IMR-90 (cell line): ENCODE measurements around the gene KMT2E. TPM values are rescaled to one million over a fixed set of nuclear protein-coding genes. Genes with fewer than 3 reads are reported as not detected.

Experiments used
- ATAC-seq: fragments of 200-7000 bp; cut with Tn5 transposase; 2 replicates; pipeline ENCODE4 v1.9.1; 2020; ENCODE audit warnings: low read depth, mild to moderate bottlenecking, moderate library complexity
- BruUV-seq: library from RNA; stranded (reverse); fragments of 400-500 nt; replicated peaks from 2 replicates; lab custom pipeline; 2021; lab: Mats Ljungman, UMichigan
- CTCF ChIA-PET: fragments of 300-600 bp; formaldehyde crosslinking; extraction: SDS; loops from one replicate; lab custom pipeline; 2021; ENCODE audit warnings: antibody characterized with exemption; lab: Yijun Ruan, JAX
- POLR2A ChIA-PET: fragments of 300-600 bp; sonication (Branson Sonifier 250); formaldehyde crosslinking; loops from one replicate; lab custom pipeline; 2022; ENCODE audit warnings: antibody characterized with exemption; ENCODE audit not compliant: unreplicated experiment; lab: Charles Lee
- DNase-seq: peaks from one replicate; pipeline ENCODE4 v3.0.0; 2013
- H2AFZ ChIP-seq: replicated peaks from 2 replicates; pipeline ENCODE3; 2013; ENCODE audit warnings: low read length, mild to moderate bottlenecking; ENCODE audit not compliant: poor library complexity
- H2AK5ac ChIP-seq: 2 replicates; pipeline ENCODE4 v1.6.1; 2013; ENCODE audit warnings: low read depth, low read length, inconsistent platforms
- H2AK9ac ChIP-seq: replicated peaks from 2 replicates; pipeline ENCODE3; 2013; ENCODE audit warnings: mild to moderate bottlenecking, low read depth, low read length, moderate library complexity; ENCODE audit not compliant: poor library complexity
- H2BK120ac ChIP-seq: 2 replicates; pipeline ENCODE4 v1.6.1; 2013; ENCODE audit warnings: low read depth, low read length, inconsistent platforms
- H2BK15ac ChIP-seq: 3 replicates; pipeline ENCODE4 v1.6.1; 2013; ENCODE audit warnings: low read depth, low read length, inconsistent platforms
- H2BK20ac ChIP-seq: 2 replicates; pipeline ENCODE4 v1.6.1; 2013; ENCODE audit warnings: low read depth, mild to moderate bottlenecking, inconsistent platforms, low read length, moderate library complexity
- H2BK5ac ChIP-seq: 2 replicates; pipeline ENCODE4 v1.6.1; 2013; ENCODE audit warnings: mild to moderate bottlenecking, low read depth, low read length, inconsistent platforms; ENCODE audit not compliant: poor library complexity, severe bottlenecking
- H3K14ac ChIP-seq: replicated peaks from 2 replicates; pipeline ENCODE4 v1.6.1; 2013; ENCODE audit warnings: low read depth, low read length, inconsistent platforms
- H3K18ac ChIP-seq: 2 replicates; pipeline ENCODE4 v1.6.1; 2013; ENCODE audit warnings: low read depth, low read length, control low read depth
- H3K23ac ChIP-seq: 2 replicates; pipeline ENCODE4 v1.6.1; 2013; ENCODE audit warnings: low read depth, low read length, inconsistent platforms
- H3K27ac ChIP-seq: 2 replicates; pipeline ENCODE4 v1.5.1; 2013; ENCODE audit warnings: mild to moderate bottlenecking, control low read depth, low read length; ENCODE audit not compliant: insufficient read depth
- H3K27me3 ChIP-seq: 2 replicates; pipeline ENCODE4 v1.6.1; 2013; ENCODE audit warnings: low read length; ENCODE audit not compliant: control insufficient read depth, insufficient read depth
- H3K36me3 ChIP-seq: 2 replicates; pipeline ENCODE4 v1.6.1; 2013; ENCODE audit warnings: low read length, mixed read lengths; ENCODE audit not compliant: control insufficient read depth, insufficient read depth
- H3K4ac ChIP-seq: 2 replicates; pipeline ENCODE4 v1.6.1; 2013; ENCODE audit warnings: low read depth, low read length, inconsistent platforms
- H3K4me1 ChIP-seq: 2 replicates; pipeline ENCODE4 v1.6.1; 2013; ENCODE audit warnings: low read length, mixed read lengths; ENCODE audit not compliant: control insufficient read depth, insufficient read depth
- H3K4me2 ChIP-seq: 2 replicates; pipeline ENCODE4 v1.6.1; 2013; ENCODE audit warnings: low read depth, mild to moderate bottlenecking, control low read depth, low read length, moderate library complexity
- H3K4me3 ChIP-seq: 2 replicates; pipeline ENCODE4 v1.5.1; 2013; ENCODE audit warnings: low read depth, mild to moderate bottlenecking, control low read depth, low read length, moderate library complexity; ENCODE audit not compliant: insufficient read depth
- H3K56ac ChIP-seq: 2 replicates; pipeline ENCODE4 v1.6.1; 2013; ENCODE audit warnings: low read length, inconsistent platforms; ENCODE audit not compliant: insufficient read depth; ENCODE audit errors: extremely low read depth
- H3K79me1 ChIP-seq, 2 experiments: 2 replicates each; pipeline ENCODE4 v1.6.1; 2013; ENCODE audit warnings: low read length in 2 of 2, inconsistent platforms in 1 of 2, low read depth in 1 of 2
- H3K9ac ChIP-seq: 2 replicates; pipeline ENCODE4 v1.6.1; 2013; ENCODE audit warnings: low read depth, low read length, control low read depth
- H3K9me1 ChIP-seq: 2 replicates; pipeline ENCODE4 v1.6.1; 2013; ENCODE audit warnings: low read length, inconsistent platforms; ENCODE audit not compliant: insufficient read depth
- H3K9me3 ChIP-seq: 2 replicates; pipeline ENCODE4 v1.6.1; 2013; ENCODE audit warnings: low read length; ENCODE audit not compliant: control insufficient read depth, insufficient read depth
- H4K20me1 ChIP-seq: 2 replicates; pipeline ENCODE4 v1.6.1; 2013; ENCODE audit warnings: low read length, inconsistent platforms; ENCODE audit not compliant: insufficient read depth
- H4K5ac ChIP-seq: 2 replicates; pipeline ENCODE4 v1.6.1; 2013; ENCODE audit warnings: mild to moderate bottlenecking, low read depth, low read length, control low read depth
- H4K8ac ChIP-seq, 2 experiments: 2 replicates each; pipeline ENCODE4 v1.6.1; 2013; ENCODE audit warnings: low read depth in 2 of 2, low read length in 2 of 2, control low read depth in 1 of 2, inconsistent platforms in 1 of 2
- H4K91ac ChIP-seq: 2 replicates; pipeline ENCODE4 v1.6.1; 2013; ENCODE audit warnings: low read depth, low read length, inconsistent platforms; ENCODE audit not compliant: insufficient read depth
- BHLHE40 ChIP-seq: fragments of 150-350 bp; IDR thresholded peaks from 2 replicates; pipeline ENCODE4 v1.6.1; 2016; ENCODE audit warnings: mild to moderate bottlenecking, low read depth, low read length
- CEBPB ChIP-seq: IDR thresholded peaks from 2 replicates; pipeline ENCODE4 v1.6.1; 2012; ENCODE audit warnings: low read depth, low read length, improper control_type of control experiment
- CHD1 ChIP-seq: IDR thresholded peaks from 2 replicates; pipeline ENCODE4 v1.6.1; 2012; ENCODE audit warnings: low read depth, low read length, improper control_type of control experiment
- ELK1 ChIP-seq: fragments of 150-350 bp; IDR thresholded peaks from 2 replicates; pipeline ENCODE4 v1.6.1; 2016; ENCODE audit warnings: low read depth, mild to moderate bottlenecking, low read length, moderate library complexity, borderline replicate concordance
- FOS ChIP-seq: fragments of 150-350 bp; IDR thresholded peaks from 2 replicates; pipeline ENCODE4 v1.6.1; 2016; ENCODE audit warnings: low read depth, low read length
- MAFK ChIP-seq: IDR thresholded peaks from 2 replicates; pipeline ENCODE4 v1.6.1; 2012; ENCODE audit warnings: low read depth, low read length, improper control_type of control experiment
- MAZ ChIP-seq: IDR thresholded peaks from 2 replicates; pipeline ENCODE4 v1.6.1; 2012; ENCODE audit warnings: low read depth, mild to moderate bottlenecking, low read length, improper control_type of control experiment, moderate library complexity, borderline replicate concordance
- MXI1 ChIP-seq: IDR thresholded peaks from 2 replicates; pipeline ENCODE4 v1.6.1; 2012; ENCODE audit warnings: low read depth, mild to moderate bottlenecking, low read length, moderate library complexity, borderline replicate concordance
- NFE2L2 ChIP-seq: fragments of 150-350 bp; IDR thresholded peaks from 2 replicates; pipeline ENCODE4 v1.6.1; 2016; ENCODE audit warnings: low read depth, mild to moderate bottlenecking, low read length
- POLR2A ChIP-seq: IDR thresholded peaks from 2 replicates; pipeline ENCODE4 v1.6.1; 2012; ENCODE audit warnings: mild to moderate bottlenecking, low read depth, low read length
- RAD21 ChIP-seq: IDR thresholded peaks from 2 replicates; pipeline ENCODE4 v1.6.1; 2012; ENCODE audit warnings: low read length, improper control_type of control experiment
- RCOR1 ChIP-seq: IDR thresholded peaks from 2 replicates; pipeline ENCODE4 v1.6.1; 2012; ENCODE audit warnings: mild to moderate bottlenecking, low read length, improper control_type of control experiment; ENCODE audit not compliant: insufficient replicate concordance
- RFX5 ChIP-seq: IDR thresholded peaks from 2 replicates; pipeline ENCODE4 v1.8.0; 2012; ENCODE audit warnings: low read depth, mild to moderate bottlenecking, low read length, moderate library complexity
- SMC3 ChIP-seq: fragments of 150-350 bp; IDR thresholded peaks from 2 replicates; pipeline ENCODE4 v1.6.1; 2016; ENCODE audit warnings: low read depth, mild to moderate bottlenecking, antibody characterized with exemption, low read length, moderate library complexity
- WGBS, 2 experiments: methylation state at CpG; one replicate each; pipeline versions ENCODE4 v1.1.5 to v1.1.7; 2013; ENCODE audit warnings: missing lambda C conversion rate in 2 of 2; ENCODE audit not compliant: insufficient read length in 1 of 2; ENCODE audit errors: extremely low coverage in 2 of 2; 5-methylcytosine and 5-hydroxymethylcytosine counted together
- dilution Hi-C: fragments of 300-500 bp; cut with HindIII; formaldehyde crosslinking; loops from one replicate; pipeline ENCODE4 v1.14.3; 2018; ENCODE audit warnings: low sequenced_read_pairs; ENCODE audit not compliant: unreplicated experiment
- in situ Hi-C: fragments of 300-500 bp; cut with MboI; formaldehyde crosslinking; loops from 3 replicates; pipeline ENCODE4 v1.14.3; 2019; ENCODE audit warnings: low sequenced_read_pairs, inconsistent platforms, mixed read lengths
- intact Hi-C: fragments of 100-400 bp; cut with micrococcal nuclease; formaldehyde crosslinking; loops from 2 replicates; pipeline ENCODE4 v1.10.0; 2022
- polyA plus RNA-seq, 3 experiments: library from polyadenylated mRNA; depleted of rRNA; stranded (reverse); fragments of >200 nt; gene quantifications; 2 replicates each; pipeline ENCODE4 v1.2.3, GENCODE V29; 2012; ENCODE audit warnings: low replicate concordance in 1 of 3
- total RNA-seq: library from RNA; depleted of rRNA; stranded (reverse); fragments of >200 nt; gene quantifications from 2 replicates; pipeline ENCODE4 v1.2.3, GENCODE V29; 2012
- TF ChIP-seq, protein P1 (sequence below): fragments of 150-350 bp; IDR thresholded peaks from 2 replicates; pipeline ENCODE4 v1.6.1; 2017; ENCODE audit warnings: mild to moderate bottlenecking, antibody characterized with exemption, low read length, low read depth
- TF ChIP-seq, protein P2 (sequence below): conservative IDR thresholded peaks from 2 replicates; pipeline ENCODE4 v1.5.1; 2012; ENCODE audit warnings: mild to moderate bottlenecking, low read depth, low read length, improper control_type of control experiment

Gene KMT2E
- total and polyA plus RNA-seq, 2 of the 4 experiments (the other 2 are of a cell fraction), result 16.8 to 79.2 TPM

GRCh38 chr7:105136221-105136620 lies 122.2 kb downstream of the KMT2E start:
- in situ Hi-C loops, result loop anchor here (25.0 kb wide), 1 partner anchor 201 kb away; no protein-coding TSS in a partner anchor
- H4K20me1 ChIP-seq, result peaks cover 18% of the 10 kb centered on the region; the same call in 1 of the 2 replicates

More at GRCh38 chr7:105136221-105136620, 122.2 kb downstream of the KMT2E start:
- intact Hi-C loops, result no loop called here
- Histone ChIP-seq H3K9me3 (no peaks in the 10 kb centered on the region), H3K4me2 (no peak overlapping the region), H3K36me3 (peaks cover 20% of the 10 kb centered on the region), H3K56ac (no peak overlapping the region), H3K14ac (no peak overlapping the region), H2BK20ac (no peak overlapping the region), H3K79me1 (peaks cover 24 to 71% of the 10 kb centered on the region in 2 experiments), H3K4me1 (peaks cover 6% of the 10 kb centered on the region), H3K9me1 (peaks cover 12% of the 10 kb centered on the region), H2BK5ac (no peak overlapping the region), H3K23ac (no peak overlapping the region), H2AK5ac (no peak overlapping the region), H3K9ac (no peak overlapping the region), H3K4me3 (no peak overlapping the region), H2BK120ac (no peak overlapping the region), H3K27ac (no peak overlapping the region), H2AFZ (no peak overlapping the region), H4K8ac (no peak overlapping the region), H3K4ac (no peak overlapping the region), H3K27me3 (no peaks in the 10 kb centered on the region), H2AK9ac (no peak overlapping the region), H3K18ac (no peak overlapping the region), H4K5ac (no peak overlapping the region), H4K91ac (no peak overlapping the region), H2BK15ac (no peak overlapping the region)
- ChIA-PET CTCF (interaction anchor here (0.6 to 1.0 kb wide), 3 partner anchors 10 to 127 kb away, joined by 3 read pairs; no protein-coding TSS in a partner anchor), POLR2A (no interaction called here)
- ATAC-seq, result peak; percentile 39
- no peak for TF ChIP-seq CEBPB
- TF ChIP-seq, protein P1, sequence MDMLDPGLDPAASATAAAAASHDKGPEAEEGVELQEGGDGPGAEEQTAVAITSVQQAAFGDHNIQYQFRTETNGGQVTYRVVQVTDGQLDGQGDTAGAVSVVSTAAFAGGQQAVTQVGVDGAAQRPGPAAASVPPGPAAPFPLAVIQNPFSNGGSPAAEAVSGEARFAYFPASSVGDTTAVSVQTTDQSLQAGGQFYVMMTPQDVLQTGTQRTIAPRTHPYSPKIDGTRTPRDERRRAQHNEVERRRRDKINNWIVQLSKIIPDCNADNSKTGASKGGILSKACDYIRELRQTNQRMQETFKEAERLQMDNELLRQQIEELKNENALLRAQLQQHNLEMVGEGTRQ, result no peak
- TF ChIP-seq, protein P2, sequence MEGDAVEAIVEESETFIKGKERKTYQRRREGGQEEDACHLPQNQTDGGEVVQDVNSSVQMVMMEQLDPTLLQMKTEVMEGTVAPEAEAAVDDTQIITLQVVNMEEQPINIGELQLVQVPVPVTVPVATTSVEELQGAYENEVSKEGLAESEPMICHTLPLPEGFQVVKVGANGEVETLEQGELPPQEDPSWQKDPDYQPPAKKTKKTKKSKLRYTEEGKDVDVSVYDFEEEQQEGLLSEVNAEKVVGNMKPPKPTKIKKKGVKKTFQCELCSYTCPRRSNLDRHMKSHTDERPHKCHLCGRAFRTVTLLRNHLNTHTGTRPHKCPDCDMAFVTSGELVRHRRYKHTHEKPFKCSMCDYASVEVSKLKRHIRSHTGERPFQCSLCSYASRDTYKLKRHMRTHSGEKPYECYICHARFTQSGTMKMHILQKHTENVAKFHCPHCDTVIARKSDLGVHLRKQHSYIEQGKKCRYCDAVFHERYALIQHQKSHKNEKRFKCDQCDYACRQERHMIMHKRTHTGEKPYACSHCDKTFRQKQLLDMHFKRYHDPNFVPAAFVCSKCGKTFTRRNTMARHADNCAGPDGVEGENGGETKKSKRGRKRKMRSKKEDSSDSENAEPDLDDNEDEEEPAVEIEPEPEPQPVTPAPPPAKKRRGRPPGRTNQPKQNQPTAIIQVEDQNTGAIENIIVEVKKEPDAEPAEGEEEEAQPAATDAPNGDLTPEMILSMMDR, result no peak
- TF ChIP-seq MXI1, result no peak
- no peak for TF ChIP-seq SMC3
- TF ChIP-seq ELK1, result no peak
- TF ChIP-seq MAZ, result no peak
- TF ChIP-seq RCOR1, result no peak
- TF ChIP-seq BHLHE40, result no peak
- TF ChIP-seq FOS, result no peak
- TF ChIP-seq RAD21, result no peak
- TF ChIP-seq POLR2A, result no peak
- no peak for TF ChIP-seq NFE2L2
- TF ChIP-seq RFX5, result no peak
- no peak for TF ChIP-seq CHD1
- no peak for TF ChIP-seq MAFK
- no peak for DNase-seq
- no TSS peak for BruUV-seq
- no CpG with 5 or more reads among the region's 3 CpGs for WGBS, 2 experiments
- dilution Hi-C loops, result no loop called here
